ENCODE results near the gene SYNE2.
"Not testable (repeated sequence)": the region's sequence is repeated elsewhere in the genome, so short reads cannot be mapped to it uniquely, and the experiment has no call there.

SYNE2 gene, protein sequence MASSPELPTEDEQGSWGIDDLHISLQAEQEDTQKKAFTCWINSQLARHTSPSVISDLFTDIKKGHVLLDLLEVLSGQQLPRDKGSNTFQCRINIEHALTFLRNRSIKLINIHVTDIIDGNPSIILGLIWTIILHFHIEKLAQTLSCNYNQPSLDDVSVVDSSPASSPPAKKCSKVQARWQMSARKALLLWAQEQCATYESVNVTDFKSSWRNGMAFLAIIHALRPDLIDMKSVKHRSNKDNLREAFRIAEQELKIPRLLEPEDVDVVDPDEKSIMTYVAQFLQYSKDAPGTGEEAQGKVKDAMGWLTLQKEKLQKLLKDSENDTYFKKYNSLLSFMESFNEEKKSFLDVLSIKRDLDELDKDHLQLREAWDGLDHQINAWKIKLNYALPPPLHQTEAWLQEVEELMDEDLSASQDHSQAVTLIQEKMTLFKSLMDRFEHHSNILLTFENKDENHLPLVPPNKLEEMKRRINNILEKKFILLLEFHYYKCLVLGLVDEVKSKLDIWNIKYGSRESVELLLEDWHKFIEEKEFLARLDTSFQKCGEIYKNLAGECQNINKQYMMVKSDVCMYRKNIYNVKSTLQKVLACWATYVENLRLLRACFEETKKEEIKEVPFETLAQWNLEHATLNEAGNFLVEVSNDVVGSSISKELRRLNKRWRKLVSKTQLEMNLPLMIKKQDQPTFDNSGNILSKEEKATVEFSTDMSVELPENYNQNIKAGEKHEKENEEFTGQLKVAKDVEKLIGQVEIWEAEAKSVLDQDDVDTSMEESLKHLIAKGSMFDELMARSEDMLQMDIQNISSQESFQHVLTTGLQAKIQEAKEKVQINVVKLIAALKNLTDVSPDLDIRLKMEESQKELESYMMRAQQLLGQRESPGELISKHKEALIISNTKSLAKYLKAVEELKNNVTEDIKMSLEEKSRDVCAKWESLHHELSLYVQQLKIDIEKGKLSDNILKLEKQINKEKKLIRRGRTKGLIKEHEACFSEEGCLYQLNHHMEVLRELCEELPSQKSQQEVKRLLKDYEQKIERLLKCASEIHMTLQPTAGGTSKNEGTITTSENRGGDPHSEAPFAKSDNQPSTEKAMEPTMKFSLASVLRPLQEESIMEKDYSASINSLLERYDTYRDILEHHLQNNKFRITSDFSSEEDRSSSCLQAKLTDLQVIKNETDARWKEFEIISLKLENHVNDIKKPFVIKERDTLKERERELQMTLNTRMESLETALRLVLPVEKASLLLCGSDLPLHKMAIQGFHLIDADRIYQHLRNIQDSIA (N-terminal part only)

DNA sequence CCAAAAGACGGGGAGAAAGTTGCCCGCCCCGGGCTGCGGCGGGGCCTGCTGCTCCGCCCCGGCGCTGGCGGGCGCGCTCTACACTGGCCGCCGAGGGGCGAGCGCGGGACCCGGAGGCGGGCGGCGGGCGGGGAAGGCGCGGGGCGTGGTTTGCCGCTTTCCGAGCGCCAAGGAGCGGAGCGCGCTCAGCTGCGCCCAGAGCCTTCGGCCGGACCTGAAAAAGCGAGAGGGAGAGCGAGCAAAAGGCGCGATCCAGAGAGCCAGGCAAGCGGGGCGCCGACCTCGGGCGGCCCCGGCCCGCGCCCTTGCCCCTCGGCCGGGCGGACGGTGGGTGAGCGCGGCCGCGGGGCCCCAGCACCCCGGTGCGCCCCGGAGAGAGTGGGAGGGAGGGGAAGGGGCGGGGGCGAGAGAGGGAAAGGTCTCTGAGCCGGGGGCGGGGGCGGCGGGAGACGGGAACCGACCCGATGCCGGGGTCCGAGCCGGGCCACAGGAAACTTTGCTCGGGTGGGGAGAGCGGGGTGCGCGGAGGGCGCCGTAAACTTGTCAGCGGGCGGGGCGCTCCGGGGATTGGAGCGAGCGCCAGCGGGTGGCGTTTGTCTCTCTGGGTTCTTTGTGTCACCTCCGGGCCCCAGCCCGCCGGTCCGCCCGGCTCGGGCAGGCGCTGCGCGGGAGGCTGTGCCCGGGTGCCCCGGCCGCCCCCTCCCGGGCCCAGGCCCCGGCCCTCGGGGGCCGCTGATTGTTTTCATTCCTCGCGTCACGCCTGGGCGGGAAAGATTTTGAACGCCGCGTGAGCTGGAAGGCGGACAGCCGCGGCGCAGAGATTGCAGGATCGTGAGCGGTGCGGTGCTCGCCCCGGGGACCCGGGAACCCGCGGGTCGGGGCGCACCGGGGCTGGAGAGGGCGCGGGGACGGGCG, at the start of gene SYNE2:
Gene SYNE2 (plus strand): TSS at position 188 of the 915 bp plus-strand sequence. CDS start 56,145 bp downstream, outside the sequence.
- in situ Hi-C loops (cut with MboI; ENCODE audit: low sequenced_read_pairs) = no loop called here

DNA sequence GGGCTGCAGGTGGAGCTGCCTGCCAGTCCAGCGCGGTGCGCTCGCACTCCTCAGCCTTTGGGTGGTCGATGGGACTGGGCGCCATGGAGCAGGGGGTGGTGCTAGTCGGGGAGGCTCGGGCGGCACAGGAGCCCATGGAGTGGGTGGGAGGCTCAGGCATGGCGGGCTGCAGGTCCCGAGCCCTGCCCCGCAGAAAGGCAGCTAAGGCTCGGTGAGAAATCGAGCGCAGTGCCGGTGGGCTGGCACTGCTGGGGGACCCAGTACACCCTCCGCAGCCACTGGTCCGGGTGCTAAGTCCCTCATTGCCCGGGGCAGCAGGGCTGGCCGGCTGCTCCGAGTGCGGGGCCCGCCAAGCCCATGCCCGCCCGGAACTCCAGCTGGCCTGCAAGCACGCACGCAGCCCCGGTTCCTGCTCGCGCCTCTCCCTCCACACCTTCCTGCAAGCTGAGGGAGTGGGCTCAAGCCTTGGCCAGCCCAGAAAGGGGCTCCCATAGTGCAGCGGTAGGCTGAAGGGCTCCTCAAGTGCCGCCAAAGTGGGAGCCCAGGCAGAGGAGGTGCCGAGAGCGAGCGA, 49.5 kb upstream of the SYNE2 start:
- in situ Hi-C loops (cut with MboI; ENCODE audit: low sequenced_read_pairs) = not testable (repeated sequence)

DNA sequence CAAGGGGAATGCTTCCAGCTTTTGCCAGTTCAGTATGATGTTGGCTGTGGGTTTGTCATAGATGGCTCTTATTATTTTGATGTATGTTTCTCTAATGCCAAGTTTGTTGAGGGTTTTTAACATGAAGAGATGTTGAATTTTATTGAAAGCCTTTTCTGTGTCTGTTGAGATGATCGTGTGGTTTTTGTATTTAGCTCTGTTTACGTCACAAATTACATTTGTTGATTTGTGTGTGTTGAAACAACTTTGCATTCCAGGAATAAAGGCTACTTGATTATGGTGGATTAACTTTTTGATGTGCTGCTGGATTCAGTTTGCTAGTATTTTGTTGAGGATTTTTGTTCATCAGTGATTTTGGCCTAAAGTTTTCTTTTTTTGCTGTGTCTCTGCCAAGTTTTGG, 46.7 kb upstream of the SYNE2 start:
- in situ Hi-C loops (cut with MboI; ENCODE audit: low sequenced_read_pairs) = not testable (repeated sequence)

DNA sequence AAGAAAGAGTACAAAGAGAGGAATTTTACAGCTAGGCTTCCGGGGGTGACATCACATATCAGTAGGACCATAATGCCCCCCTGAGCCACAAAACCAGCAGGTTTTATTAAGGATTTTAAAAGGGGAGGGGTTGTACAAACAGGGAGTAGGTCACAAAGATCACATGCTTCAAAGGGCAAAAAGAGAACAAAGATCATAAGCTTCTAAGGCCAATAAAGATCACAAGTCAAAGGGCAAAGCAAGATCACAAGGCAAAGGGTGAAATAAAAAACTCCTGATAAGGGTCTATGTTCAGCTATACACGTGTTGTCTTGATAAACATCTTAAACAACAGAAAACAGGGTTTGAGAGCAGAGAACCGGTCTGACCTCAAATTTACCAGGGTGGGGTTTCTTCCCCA, 41.1 kb upstream of the SYNE2 start:
- in situ Hi-C loops (cut with MboI; ENCODE audit: low sequenced_read_pairs) = not testable (repeated sequence)

DNA sequence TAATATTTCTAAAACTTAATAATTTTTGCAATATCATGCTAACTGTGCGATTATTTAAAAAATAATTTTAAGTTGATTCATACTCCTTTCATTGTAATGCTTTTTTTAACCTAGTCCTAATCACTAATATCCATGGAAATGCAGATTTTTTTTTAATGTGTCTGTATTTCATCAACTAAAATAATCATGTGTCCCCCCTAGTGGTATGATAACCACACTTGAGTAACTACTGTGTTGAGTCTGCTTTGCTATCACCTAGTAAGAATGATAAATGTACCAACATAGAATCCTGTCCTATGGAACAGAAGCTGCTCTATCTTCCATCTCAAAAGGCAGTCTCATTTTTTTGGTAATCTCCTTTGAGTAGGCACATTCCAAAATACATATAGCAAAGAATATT, 19.1 kb upstream of the SYNE2 start:
- in situ Hi-C loops (cut with MboI; ENCODE audit: low sequenced_read_pairs) = no loop called here

DNA sequence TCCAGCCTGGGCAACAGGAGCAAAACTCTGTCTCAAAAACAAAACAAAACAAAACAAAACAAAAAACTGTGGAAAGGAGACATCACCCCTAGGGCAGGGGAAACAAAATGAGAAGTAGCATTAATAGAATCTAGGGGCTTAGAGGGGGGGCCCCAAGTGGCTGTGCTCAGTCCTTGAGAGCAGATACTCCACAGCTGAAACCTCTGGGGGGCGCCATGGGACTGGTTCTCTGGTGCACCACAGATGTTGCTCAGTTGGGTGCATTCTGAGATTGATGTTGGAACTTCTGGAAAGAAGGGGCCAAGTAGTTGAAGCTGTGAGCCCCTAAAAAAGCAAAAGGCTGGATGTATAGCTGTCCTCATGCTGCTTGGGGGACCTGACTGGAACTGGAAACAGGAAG, 11.8 kb upstream of the SYNE2 start:
- in situ Hi-C loops (cut with MboI; ENCODE audit: low sequenced_read_pairs) = no loop called here

DNA sequence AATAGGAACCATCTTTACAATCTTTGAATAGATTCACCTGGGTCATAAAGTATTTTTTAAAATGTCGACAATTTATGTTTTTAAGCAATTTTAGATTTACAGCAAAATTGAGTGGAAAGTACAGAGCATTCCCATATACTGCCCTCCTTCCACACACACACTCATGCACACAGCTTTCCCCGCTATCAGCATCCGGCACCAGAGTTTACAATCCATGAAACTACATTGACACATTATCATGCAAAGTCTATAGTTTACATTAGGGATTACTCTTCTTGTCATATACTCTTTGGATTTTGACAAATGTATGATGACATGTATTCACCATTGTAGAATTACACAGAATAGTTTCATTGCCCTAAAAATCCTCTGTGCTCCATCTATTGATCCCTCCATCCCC, 9.0 kb upstream of the SYNE2 start:
- in situ Hi-C loops (cut with MboI; ENCODE audit: low sequenced_read_pairs) = no loop called here

DNA sequence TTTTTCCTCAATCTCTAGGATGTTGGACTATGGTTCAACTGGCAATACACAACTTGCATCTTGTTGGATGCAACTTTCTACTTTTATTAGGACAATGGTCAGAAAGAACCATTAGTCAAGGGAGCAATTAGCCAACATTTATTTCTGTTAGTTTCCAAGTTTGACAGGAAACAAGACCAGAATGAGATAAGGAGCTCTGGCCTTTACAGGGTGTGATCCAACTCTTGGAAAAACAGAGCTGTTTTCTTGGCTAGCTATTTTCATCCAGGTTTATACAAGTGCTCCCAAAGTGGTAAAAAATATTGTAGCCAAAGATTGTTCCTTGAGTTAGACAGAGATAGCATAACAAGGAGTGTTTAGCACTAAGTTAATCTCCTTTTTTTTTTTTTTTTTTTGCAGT, 3.9 kb upstream of the SYNE2 start:
- in situ Hi-C loops (cut with MboI; ENCODE audit: low sequenced_read_pairs) = no loop called here

DNA sequence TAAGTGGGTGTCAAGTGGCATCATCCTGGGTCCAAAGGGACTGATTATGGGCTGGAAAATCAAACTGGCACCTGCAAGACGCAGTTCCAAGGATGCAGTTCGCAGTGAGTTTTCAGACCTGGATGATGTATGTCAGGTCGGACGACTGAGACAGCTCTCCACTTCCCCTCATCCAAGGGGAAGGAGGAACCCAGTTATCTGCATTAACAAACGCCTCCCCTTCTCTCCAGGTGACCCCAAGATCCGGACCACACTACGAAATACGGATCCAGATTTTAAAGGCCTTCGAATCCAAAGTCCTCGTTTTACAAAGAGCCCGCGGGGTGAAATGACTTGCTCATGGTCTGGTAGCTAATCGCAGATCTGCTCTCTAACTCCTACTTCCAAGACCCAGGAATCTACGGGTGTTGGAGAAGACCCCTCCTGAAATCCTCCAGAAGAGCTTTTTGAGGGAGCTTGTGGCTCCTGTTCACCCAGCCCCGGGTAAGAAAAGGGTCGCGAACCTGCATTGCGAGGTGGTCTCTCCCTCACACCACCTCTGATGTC, 460 bp upstream of the SYNE2 start:
- in situ Hi-C loops (cut with MboI; ENCODE audit: low sequenced_read_pairs) = no loop called here

DNA sequence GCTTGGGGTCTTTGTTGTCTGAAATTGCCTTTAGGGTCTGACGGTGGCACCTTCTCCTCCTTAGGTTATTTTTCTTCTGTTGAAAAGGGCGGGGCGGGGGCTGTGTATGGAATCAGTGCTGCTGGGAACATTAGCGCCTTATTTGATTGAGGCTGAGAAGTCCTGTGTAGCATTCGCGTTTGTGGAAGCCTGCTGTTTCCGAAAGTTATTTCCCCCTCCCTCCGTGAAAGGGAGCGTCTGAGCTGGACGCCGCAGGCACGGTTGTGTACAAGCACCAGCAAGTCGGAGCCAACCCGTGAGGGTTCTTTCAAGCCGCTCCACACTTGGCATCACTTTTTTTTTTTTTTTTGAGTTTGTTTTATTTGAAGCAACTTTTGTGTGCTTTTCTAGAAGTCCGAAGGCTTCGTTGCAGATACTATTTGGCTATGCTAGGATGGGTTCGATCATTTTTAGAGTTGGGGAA, 1.1 kb downstream of the SYNE2 start:
- in situ Hi-C loops (cut with MboI; ENCODE audit: low sequenced_read_pairs) = no loop called here

DNA sequence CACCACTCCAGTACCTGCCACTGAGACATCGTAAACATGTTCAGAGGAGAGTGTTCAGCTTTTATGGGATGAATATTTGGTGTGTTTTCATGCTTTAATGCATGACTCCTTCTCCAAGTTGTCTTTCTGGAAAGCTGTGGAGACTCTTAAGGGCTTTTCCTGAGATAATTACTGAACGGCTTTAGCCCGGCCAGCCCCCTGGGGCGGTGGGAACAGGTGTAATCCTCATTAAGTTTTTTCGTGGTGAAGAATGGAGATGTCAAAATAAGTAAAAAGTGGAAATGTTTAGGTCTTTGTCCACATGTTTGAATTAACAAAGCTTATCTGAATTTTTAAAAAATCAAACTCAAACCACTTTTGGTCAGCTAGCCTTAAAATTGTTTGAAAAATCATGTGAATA, 1.5 kb downstream of the SYNE2 start:
- in situ Hi-C loops (cut with MboI; ENCODE audit: low sequenced_read_pairs) = no loop called here

DNA sequence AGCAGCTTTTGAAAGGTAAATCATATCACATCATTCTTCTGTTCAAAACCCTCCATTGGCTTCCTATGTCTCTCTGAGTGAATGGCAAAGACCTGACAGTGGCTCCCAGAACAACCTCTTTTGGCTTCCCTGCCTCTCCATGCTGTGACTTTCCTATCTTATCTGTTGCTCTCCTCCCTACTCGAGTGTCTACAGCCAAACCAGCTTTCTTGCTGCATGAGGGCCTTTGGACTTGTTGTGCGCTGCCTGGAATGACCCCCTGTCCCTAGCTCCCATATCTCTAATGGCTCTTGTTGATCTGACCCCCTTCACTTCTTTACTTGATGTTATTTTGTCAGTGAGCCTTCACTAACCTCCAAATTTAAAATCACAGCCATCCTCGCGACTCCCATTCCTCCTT, 2.5 kb downstream of the SYNE2 start:
- in situ Hi-C loops (cut with MboI; ENCODE audit: low sequenced_read_pairs) = no loop called here

DNA sequence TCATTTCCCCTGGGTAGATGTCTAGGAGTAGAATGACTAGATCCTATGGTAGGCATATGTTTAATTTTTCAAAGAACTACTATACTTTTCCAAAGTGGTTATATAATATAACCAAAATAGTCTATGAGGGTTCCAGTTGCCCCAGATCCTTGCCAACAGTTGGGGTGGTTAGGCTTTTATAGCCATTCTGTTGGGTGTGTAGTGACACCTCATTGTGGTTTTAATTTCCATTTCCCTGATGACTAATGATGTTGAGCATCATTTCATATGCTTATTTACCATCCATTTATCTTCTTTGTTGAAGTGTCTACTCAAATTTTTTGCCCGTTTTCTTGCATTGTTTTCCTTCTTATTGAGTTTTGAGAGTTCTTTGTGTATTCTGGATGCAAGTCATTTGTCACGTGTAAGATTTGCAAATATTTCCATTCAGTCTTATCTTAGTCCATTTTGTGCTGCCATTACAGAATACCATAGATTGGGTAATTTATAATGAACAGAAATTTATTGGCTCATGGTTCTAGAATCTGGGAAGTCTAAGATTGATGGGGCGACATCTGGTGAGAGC, 4.7 kb downstream of the SYNE2 start:
- in situ Hi-C loops (cut with MboI; ENCODE audit: low sequenced_read_pairs) = no loop called here

DNA sequence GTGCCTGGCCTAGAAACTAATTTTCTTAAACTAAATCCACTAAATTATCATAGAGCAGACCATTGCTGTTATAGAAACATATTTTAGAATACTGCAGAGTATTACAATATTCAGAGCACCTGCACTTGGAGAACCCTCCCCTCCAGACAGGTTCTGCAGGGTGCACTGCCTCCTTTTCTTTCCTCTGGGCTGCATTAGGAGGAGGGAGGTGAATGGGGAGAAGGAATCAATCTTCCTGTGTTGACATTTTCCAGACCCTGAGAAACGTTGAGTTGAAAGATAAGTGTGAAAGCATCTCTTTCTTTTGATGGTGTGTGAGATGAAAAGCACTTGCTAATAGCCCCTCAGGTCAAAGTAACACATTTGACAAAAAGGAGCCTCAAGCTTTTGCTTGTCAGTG, 7.3 kb downstream of the SYNE2 start:
- in situ Hi-C loops (cut with MboI; ENCODE audit: low sequenced_read_pairs) = no loop called here

DNA sequence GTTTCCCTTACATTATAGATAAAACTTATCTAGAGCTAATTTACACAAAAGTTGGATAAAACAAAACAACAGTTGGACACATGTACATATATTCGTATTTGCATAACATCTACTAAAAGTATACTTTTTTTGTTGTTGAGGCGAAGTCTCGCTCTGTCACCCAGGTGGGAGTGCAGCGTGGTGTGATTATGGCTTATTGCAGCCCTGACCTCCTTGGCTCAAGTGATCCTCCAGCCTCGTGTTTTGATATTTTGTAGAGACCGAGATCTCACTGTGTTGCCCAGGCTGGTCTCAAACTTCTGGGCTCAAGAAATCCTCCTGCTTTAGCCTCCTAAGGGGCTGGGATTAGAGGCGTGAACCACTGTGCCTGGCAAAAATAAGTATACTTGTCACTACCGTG, 9.4 kb downstream of the SYNE2 start:
- in situ Hi-C loops (cut with MboI; ENCODE audit: low sequenced_read_pairs) = no loop called here

DNA sequence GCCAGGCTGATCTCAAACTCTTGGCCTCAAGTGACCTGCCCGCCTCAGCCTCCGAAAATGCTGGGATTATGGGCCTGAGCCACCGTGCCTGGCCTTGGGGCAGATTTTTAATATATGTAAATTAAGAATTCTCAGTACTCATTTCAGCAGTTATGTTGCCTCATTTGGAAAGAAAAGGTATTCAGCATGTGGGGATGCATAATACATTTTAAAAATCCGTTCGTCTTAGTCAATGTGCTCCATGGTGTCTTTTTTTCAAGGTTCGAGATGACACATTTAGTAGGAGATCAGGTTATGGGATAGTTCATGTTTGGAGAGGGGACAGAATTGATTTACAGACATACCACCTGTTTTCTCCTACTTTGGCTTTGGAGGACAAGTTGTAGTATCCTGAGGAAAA, 10.2 kb downstream of the SYNE2 start:
- in situ Hi-C loops (cut with MboI; ENCODE audit: low sequenced_read_pairs) = no loop called here

DNA sequence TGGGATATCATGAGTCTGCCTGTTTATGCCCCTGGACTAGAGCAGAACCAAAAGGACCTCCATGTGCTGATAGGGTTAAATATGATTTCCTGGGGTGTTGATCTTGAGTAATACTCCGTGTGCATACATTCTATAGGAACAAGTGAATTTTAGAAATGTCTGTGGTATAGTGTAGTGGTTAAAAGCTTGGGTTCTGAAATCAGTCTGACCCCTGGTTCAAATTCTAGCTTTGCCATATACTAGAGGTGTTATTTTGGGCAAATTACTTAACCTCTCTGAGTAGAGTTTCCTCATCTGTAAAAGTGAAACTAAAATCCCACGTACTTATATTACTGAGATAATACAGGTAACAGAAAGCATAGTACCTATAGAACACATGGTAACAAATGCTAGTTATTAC, 12.0 kb downstream of the SYNE2 start:
- in situ Hi-C loops (cut with MboI; ENCODE audit: low sequenced_read_pairs) = not testable (repeated sequence)

DNA sequence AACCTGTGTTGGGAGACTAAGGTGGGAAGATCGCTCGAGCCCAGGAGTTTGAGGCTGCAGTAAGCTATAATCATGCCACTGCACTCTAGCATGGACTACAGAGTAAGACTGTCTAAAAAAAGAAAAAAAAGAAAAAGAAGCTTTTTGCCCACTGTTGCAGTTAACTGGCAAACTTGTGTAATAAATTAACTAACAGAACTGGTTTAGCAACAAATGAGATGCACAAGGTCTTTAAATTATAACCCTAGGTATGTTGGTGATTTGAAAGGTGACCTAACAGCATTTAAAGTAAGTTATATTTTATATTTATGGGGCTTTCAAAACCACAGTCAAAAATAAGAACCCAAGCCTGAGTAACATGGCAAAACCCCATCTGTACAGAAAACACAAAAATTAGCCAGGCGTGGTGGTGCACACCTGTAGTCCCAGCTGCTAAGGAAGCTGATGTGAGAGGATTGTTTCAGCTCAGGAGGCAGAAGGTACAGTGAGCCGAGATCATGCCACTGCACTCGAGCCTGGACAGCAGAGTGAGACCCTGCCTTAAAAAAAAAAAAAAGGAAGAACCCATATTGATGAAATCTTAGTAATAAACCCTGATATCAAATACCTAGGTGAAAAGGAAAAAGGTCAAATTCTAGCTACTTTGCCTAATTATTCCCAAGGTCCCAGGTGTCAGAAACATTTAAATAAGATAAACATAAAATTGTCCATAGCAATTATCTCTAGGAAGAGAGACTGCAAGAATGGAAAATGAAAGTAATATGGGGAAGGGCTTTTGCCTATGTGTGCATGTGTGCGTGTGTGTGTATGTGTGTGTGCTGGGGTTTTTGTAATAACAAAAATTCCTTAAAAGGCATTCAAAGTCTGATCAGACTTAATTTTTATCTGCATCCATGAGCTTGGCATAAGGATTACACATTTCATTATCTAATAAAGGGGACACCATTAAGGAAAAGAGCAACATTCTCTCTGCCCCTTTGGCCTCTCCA, 15.4 kb downstream of the SYNE2 start:
- in situ Hi-C loops (cut with MboI; ENCODE audit: low sequenced_read_pairs) = no loop called here

All from HL-60/S4 treated with phorbol 12-myristate 13-acetate at 8.2 ng/mL for 4 days and 3 days (cell line).